ENCODE measurements around the gene BBS12. TPM values are rescaled to one million over a fixed set of nuclear protein-coding genes. Genes with fewer than 3 reads are reported as not detected.

The BBS12 gene
- total and polyA plus RNA-seq, 2 experiments from 2014 or later = 2.3 to 2.6 TPM

- Histone ChIP-seq H3K36me3 (ENCODE audit: insufficient read depth) (no peaks in the 10 kb centered on the region), H2AFZ (no peak overlapping the region), H3K4me3 (no peak overlapping the region), H3K79me2 (replicated peaks; ENCODE audit: insufficient read depth) (no peaks in the 10 kb centered on the region), H3F3A (replicated peaks; ENCODE audit: low read depth) (no peaks in the 10 kb centered on the region), H4K20me1 (replicated peaks; ENCODE audit: insufficient read depth) (no peaks in the 10 kb centered on the region), H3K4me1 (ENCODE audit: insufficient read depth) (no peaks in the 10 kb centered on the region), H3K27ac (ENCODE audit: low read depth) (no peak overlapping the region), H3K9me2 (ENCODE audit: insufficient read depth) (no peaks in the 10 kb centered on the region; the same call in 1 of the 2 replicates), H3K27me3 (ENCODE audit: insufficient read depth) (no peaks in the 10 kb centered on the region), H3K4me2 (no peak overlapping the region)
- H3K9me3 Mint-ChIP-seq = peaks cover 6% of the 10 kb centered on the region; the same call in 1 of the 3 replicates
- H3K27me3 Mint-ChIP-seq (ENCODE audit: insufficient read depth, low read depth, poor library complexity) = peaks cover 2% of the 10 kb centered on the region
- H3K4me1 Mint-ChIP-seq = no peaks in the 10 kb centered on the region
- H3K27ac Mint-ChIP-seq = no peak overlapping the region
- no peak for DNase-seq (ENCODE audit: low spot score)
- peaks cover 7% of the 10 kb centered on the region; the same call in 2 of the 3 replicates for H3K36me3 Mint-ChIP-seq (ENCODE audit: low read depth)
- H3K4me3 Mint-ChIP-seq = no peak overlapping the region
- ATAC-seq = no peak
- no peak for TF ChIP-seq STAT1 (IDR thresholded peaks at IDR 0.05; ENCODE audit: unreplicated experiment)
- TF ChIP-seq ZNF331 (CRISPR knock-in tag; IDR thresholded peaks at IDR 0.05; ENCODE audit: low read depth) = no peak
- no peak for TF ChIP-seq EZH2phosphoT487 (IDR thresholded peaks at IDR 0.05; ENCODE audit: unreplicated experiment)
- no peak for TF ChIP-seq NANOG (IDR thresholded peaks at IDR 0.05; ENCODE audit: borderline replicate concordance)
- no peak for TF ChIP-seq JUNB (IDR thresholded peaks at IDR 0.05; ENCODE audit: unreplicated experiment)
- TF ChIP-seq CTCF (conservative IDR thresholded peaks at IDR 0.05; ENCODE audit: low read depth in 2 of 2) = no peak
- no peak for TF ChIP-seq ZNF114 (CRISPR knock-in tag; IDR thresholded peaks at IDR 0.05)
- no peak for TF ChIP-seq EZH2 (IDR thresholded peaks at IDR 0.05; ENCODE audit: low read depth, unreplicated experiment)
- TF ChIP-seq CREB1 (CRISPR knock-in tag; IDR thresholded peaks at IDR 0.05; ENCODE audit: low read depth) = no peak
- TF ChIP-seq POLR2AphosphoS5 (IDR thresholded peaks at IDR 0.05; ENCODE audit: low read depth) = no peak
- no peak for TF ChIP-seq ETS1 (IDR thresholded peaks at IDR 0.05)
These were observed 6.7 kb downstream of the BBS12 start for GRCh38 chr4:122739174-122739573.

GRCh38 chr4:122742933-122743829 is 10.7 kb downstream of the BBS12 start:
- no peak overlapping the region for H3K4me2 ChIP-seq
- H3K79me2 ChIP-seq (replicated peaks; ENCODE audit: insufficient read depth) = no peaks in the 10 kb centered on the region
- no peak overlapping the region for H3K27ac ChIP-seq (ENCODE audit: low read depth)
- peaks cover 3% of the 10 kb centered on the region for H3K27me3 Mint-ChIP-seq (ENCODE audit: insufficient read depth, low read depth, poor library complexity)
- H3K27ac Mint-ChIP-seq = no peak overlapping the region
- no peaks in the 10 kb centered on the region for H3K27me3 ChIP-seq (ENCODE audit: insufficient read depth)
- H3K36me3 ChIP-seq (ENCODE audit: insufficient read depth) = no peaks in the 10 kb centered on the region; the same call in 1 of the 2 replicates
- ATAC-seq (no peak), DNase-seq (ENCODE audit: low spot score) (no peak)
- no peaks in the 10 kb centered on the region for H3F3A ChIP-seq (replicated peaks; ENCODE audit: low read depth)
- H3K36me3 Mint-ChIP-seq (ENCODE audit: low read depth) = peaks cover 11% of the 10 kb centered on the region
- no peaks in the 10 kb centered on the region for H4K20me1 ChIP-seq (replicated peaks; ENCODE audit: insufficient read depth)
- H3K4me3 ChIP-seq = no peak overlapping the region
- peaks cover 4% of the 10 kb centered on the region; the same call in 1 of the 2 replicates for H3K9me2 ChIP-seq (ENCODE audit: insufficient read depth)
- no peak overlapping the region for H3K4me3 Mint-ChIP-seq
- H3K4me1 ChIP-seq (ENCODE audit: insufficient read depth) = peaks cover 8% of the 10 kb centered on the region; the same call in 1 of the 2 replicates
- peaks cover 7% of the 10 kb centered on the region; the same call in 2 of the 3 replicates for H3K4me1 Mint-ChIP-seq
- peaks cover 9% of the 10 kb centered on the region for H3K9me3 Mint-ChIP-seq
- no peak overlapping the region for H2AFZ ChIP-seq
- TF ChIP-seq CREB1 (CRISPR knock-in tag; IDR thresholded peaks at IDR 0.05; ENCODE audit: low read depth) = no peak
- TF ChIP-seq ZNF462 (CRISPR knock-in tag; IDR thresholded peaks at IDR 0.05) = no peak
- TF ChIP-seq EZH2phosphoT487 (IDR thresholded peaks at IDR 0.05; ENCODE audit: unreplicated experiment) = no peak
